ENCODE data around the gene PPP1R3A.

- no peak for TF ChIP-seq CTCF (conservative IDR thresholded peaks at IDR 0.05)
- no peak for TF ChIP-seq EZH2 (IDR thresholded peaks at IDR 0.05; ENCODE audit: low read depth)
Observed at GRCh38 chr7:113835367-113835766, 83.4 kb downstream of the PPP1R3A start.

All from PC-9 (cell line).